AG20443 (cell line): Measurements from ENCODE around the gene CTNNA2.

Experiments used
- DNase-seq: peaks from one replicate; pipeline ENCODE4 v3.0.0; 2012; ENCODE audit warnings: low spot score, mixed read lengths

CTNNA2 gene

GRCh38 chr2:80288576-80288975 lies 775.7 kb downstream of the CTNNA2 start:
- DNase-seq: no peak

DNA sequence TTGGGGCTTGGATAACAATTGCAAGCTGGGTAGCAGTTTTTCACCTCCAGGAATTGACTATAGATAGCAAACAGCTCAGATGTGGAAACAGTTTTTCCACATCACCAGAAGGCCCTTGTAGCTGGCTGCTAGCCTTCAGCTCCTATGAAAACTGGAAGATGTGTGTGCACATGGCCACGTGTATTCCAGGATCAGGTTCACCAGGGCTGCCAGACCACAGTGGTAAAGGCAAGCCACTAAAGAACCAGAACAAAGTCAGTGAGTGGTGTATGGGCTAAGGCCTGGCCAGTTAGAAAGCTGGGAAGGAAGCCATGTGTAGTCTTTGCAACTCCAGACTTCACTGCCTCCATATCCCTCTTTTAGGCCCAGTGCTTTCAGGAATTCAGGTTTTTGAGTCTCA lies 778.8 kb downstream of the CTNNA2 start:
- DNase-seq: no peak

DNA sequence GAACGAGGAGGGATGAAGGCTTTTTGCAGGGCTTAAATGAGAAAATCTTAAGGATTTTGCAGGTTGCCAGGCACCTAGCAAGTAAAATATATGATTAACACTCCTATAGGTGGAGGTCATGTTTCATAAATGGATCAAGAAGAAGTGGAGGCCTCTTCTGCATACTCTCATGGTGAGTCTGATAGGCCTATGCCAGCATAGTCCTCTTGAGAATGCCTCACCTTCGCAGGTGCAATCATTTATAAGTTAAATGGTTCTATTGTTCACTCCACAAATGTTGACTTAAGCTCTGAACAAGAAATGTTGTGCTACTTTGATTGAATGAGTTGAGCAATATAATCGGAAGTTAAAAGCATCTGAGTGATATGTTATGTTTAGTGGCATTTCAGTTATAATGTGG lies 779.6 kb downstream of the CTNNA2 start:
- DNase-seq: no peak

GRCh38 chr2:80293039-80293438 lies 780.2 kb downstream of the CTNNA2 start:
- no peak for DNase-seq

DNA sequence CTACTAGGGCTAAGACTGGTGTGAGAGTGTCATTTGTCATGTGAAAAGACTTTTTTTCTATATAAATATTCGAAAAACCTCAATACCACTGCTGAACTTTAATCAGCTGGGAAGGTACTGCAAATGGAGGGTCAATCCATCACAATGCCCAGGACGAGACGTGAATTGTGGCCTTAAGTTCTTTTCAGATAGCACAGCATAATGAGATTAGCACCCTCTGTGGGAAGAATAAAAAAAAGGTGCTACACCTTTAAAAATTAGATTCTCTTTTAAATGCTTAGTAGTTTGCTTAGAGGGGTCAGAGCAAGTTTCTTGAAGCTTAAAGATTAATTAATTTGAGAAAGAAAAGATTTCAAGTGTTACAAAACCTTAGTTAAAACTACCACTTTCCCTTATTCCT lies 786.1 kb downstream of the CTNNA2 start:
- no peak for DNase-seq

DNA sequence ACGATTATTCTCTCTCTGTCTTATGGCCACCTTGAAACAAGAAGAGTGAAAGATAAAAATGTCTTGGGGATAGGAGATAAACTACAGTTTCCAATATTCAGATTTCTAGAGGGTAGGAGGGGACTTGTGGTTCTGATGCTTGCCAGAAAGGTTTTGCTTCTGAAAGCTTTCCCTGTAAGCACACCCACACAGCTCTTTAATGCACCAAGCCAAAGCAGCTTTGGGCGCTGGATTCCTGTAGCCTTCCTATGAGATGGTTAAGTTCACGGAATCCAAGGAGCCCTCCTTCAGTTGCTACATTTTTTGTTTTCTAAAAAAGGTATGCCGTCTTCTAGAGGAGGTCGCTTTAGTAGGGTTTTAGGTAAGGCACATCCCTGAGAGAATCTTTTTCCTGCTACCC lies 786.8 kb downstream of the CTNNA2 start:
- DNase-seq: no peak

- DNase-seq: no peak
These were observed 787.5 kb downstream of the CTNNA2 start for GRCh38 chr2:80300346-80300745.

DNA sequence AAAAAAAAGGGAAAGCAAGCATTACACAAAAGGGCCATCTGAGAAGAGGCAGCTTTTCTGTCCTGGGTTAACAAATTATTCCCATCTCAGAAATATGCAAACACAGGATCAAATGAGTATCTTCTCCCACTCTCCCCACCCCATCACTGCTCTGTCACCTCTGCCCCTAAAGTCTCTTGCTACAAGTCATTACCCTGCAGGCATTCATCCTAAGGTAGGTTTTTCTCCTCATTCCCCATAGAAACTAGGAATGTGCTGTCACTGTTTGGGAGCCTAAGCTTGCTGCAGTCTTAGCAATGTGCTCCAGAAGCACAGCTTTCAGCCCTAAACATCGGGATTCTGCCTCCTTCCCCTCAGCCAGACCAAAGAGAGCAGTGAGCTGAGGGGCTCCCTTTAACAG lies 788.1 kb downstream of the CTNNA2 start:
- DNase-seq: no peak

- DNase-seq: no peak
These were observed 789.1 kb downstream of the CTNNA2 start for GRCh38 chr2:80302001-80302313.

GRCh38 chr2:80302314-80303005 lies 789.6 kb downstream of the CTNNA2 start:
- no peak for DNase-seq

GRCh38 chr2:80303006-80303908 lies 790.4 kb downstream of the CTNNA2 start:
- DNase-seq: peak; percentile 12

- peak; percentile 18 for DNase-seq
These were observed 791.3 kb downstream of the CTNNA2 start, which contains the start of gene LRRTM1 for GRCh38 chr2:80303909-80304837. LRRTM1 (minus strand) TSS chr2:80304752; CDS start chr2:80303819, 933 bp downstream.

- no peak for DNase-seq
These were observed 798.5 kb downstream of the CTNNA2 start for GRCh38 chr2:80311304-80311703.

- DNase-seq: no peak
These were observed 799.5 kb downstream of the CTNNA2 start for GRCh38 chr2:80312282-80312839.

DNA sequence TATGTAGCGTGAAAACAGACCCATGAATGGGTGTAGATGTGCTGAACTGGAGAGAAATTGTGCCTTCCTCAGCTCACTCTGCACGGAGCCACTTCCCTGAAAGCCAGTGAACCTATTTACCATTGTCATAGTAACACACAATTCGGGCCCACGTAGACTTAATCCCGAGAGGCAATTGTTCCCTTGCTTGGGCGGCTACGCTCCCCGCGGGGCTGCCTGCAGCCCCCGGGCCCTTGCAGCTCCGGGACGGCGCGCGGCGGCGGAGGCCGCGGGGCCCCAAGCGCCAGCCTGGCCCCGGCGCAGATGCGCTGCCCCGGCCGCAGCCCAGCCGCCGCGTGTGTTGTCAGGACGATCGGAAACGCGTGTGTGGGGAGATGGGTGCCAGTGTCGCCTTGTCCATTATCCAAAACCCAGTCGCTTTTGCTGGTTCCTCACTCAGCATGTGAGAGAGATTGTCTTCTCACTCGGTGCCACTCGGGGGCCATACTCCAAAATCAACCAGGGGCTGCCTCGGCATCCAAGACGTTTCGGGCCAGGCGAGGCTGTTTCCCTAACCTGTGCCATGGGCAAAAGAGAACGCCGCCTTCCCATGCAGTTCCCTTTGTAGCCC lies 809.6 kb downstream of the CTNNA2 start:
- no peak for DNase-seq

DNA sequence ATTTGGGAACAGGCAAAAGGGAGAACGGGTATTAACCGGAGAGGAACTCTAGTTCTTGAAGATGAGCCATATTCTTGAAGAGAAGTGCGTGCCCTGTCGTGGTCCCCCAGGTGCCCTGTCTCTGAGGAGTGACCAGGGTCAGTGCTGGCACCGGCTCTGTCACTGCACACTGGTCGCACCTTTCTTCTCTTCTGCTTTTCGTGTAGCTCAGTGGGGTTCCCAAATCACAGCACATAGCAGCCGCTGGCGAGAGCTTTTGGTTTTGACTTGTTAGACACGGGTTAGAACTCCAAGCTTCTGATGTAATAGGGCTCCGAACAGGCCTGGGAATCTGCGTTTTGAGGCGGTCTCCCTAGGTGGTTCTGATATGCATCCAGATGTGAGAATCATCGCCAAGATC lies 810.1 kb downstream of the CTNNA2 start:
- DNase-seq: no peak

DNA sequence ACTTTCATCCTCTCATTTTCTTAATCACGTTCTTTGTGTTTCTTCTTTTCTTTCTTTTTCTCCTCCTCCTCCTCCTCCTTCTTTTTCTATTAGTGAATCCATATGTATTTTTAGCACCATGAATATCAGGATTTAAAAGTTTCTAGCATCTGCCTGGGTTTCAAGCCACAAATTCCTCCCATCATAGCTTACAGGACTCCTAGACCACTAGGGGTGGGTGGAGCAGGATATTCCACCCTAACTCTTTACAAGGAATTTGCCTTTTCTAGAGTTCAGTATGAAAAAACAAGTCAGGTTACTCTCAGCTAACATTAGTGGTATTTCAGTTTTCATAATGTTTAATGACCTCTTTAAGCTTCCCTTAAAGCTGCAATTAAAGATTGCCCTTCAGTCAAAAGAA lies 810.8 kb downstream of the CTNNA2 start:
- DNase-seq: no peak

DNA sequence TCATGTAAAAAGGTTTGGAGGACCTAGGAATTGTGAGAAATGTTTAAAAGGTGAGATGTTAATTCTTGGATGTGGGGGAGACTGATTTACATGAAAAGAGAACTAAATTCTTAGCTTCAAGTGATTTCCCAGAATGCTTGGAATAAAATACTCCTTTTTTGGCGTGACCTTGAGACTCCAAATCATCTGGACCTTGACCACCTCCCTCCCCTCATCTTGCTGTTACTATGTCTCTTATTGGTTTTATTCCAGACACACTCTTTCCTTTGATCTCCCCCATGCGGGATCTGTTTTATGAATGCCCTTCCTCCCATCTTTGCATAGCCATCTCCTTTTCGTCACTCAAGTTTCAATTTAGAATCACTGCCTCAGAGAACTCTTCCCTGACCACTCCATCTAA lies 811.7 kb downstream of the CTNNA2 start:
- DNase-seq: no peak

GRCh38 chr2:80326214-80326613 lies 813.4 kb downstream of the CTNNA2 start:
- no peak for DNase-seq

- DNase-seq: no peak
These were observed 814.0 kb downstream of the CTNNA2 start for GRCh38 chr2:80326861-80327260.

GRCh38 chr2:80328159-80328571 lies 815.3 kb downstream of the CTNNA2 start:
- no peak for DNase-seq

DNA sequence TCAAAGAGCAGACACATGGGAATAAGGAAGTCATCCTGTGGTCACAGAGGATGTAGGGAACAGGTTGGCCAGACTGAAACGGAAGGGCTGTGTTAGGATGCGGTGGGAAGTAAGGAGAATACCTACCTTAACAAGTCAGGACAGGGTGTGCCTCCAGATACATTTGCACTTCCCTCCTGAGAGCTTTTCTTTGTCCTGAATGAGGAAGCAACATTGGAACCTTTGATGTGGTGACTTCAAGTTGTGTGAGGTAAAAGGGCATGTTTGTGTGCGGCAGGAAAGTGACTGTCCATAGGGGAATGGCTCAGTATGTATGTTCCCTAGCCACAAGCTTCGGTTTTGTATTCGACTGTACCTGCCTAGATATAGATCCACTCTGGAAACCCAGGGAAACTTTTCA lies 816.6 kb downstream of the CTNNA2 start:
- no peak for DNase-seq
